HEK293 (cell line): ENCODE measurements around the gene NAT10.
A peak's percentile ranks its signal among the peaks of the same experiment; 100 is the strongest.

Experiments used
- BCL11B ChIP-seq: fragments of 450-650 bp; formaldehyde crosslinking; IDR thresholded peaks from 2 replicates; pipeline ENCODE4 v1.5.1; 2016; ENCODE audit warnings: low read depth, missing biosample characterization, missing genetic modification characterization
- EGR2 ChIP-seq: fragments of 450-650 bp; formaldehyde crosslinking; IDR thresholded peaks from 2 replicates; pipeline ENCODE4 v1.5.1; 2016; ENCODE audit warnings: low read depth, missing biosample characterization, missing genetic modification characterization
- SETDB1 ChIP-seq: IDR thresholded peaks from one replicate; pipeline ENCODE4 v1.6.1; 2017; ENCODE audit warnings: mild to moderate bottlenecking, low read length, moderate library complexity, mixed read lengths; ENCODE audit not compliant: insufficient read length
- ZBTB48 ChIP-seq: fragments of 450-650 bp; formaldehyde crosslinking; IDR thresholded peaks from 2 replicates; pipeline ENCODE4 v1.5.1; 2016; ENCODE audit warnings: missing biosample characterization, missing genetic modification characterization
- ZNF121 ChIP-seq: fragments of 450-650 bp; formaldehyde crosslinking; IDR thresholded peaks from 2 replicates; pipeline ENCODE4 v1.5.1; 2016; ENCODE audit warnings: missing biosample characterization, missing genetic modification characterization
- ZNF274 ChIP-seq, 2 experiments: fragments of 200-500 bp in 1 of 2; fragments of 450-650 bp in 1 of 2; sonication (Bioruptor generic) in 1 of 2; formaldehyde crosslinking in 1 of 2; IDR thresholded peaks; 2 replicates each; pipeline versions ENCODE4 v1.5.1 to v1.6.1; 2014 to 2016; ENCODE audit warnings: borderline replicate concordance in 1 of 2, inconsistent platforms in 1 of 2, low read length in 1 of 2, missing biosample characterization in 1 of 2, missing genetic modification characterization in 1 of 2
- ZNF416 ChIP-seq: fragments of 450-650 bp; formaldehyde crosslinking; IDR thresholded peaks from 2 replicates; pipeline ENCODE4 v1.5.1; 2016; ENCODE audit warnings: missing biosample characterization, missing genetic modification characterization
- ZNF837 ChIP-seq: fragments of 450-650 bp; formaldehyde crosslinking; IDR thresholded peaks from 2 replicates; pipeline ENCODE4 v1.5.1; 2016; ENCODE audit warnings: missing biosample characterization, missing genetic modification characterization
- ZSCAN30 ChIP-seq: fragments of 450-650 bp; IDR thresholded peaks from 2 replicates; pipeline ENCODE4 v1.5.1; 2018; ENCODE audit warnings: missing biosample characterization, mild to moderate bottlenecking, missing genetic modification characterization, moderate library complexity
- TF ChIP-seq, protein P1 (sequence below): fragments of 450-650 bp; formaldehyde crosslinking; IDR thresholded peaks from 2 replicates; pipeline ENCODE4 v1.5.1; 2016; ENCODE audit warnings: missing biosample characterization, missing genetic modification characterization
- TF ChIP-seq, protein P2 (sequence below): fragments of 450-650 bp; formaldehyde crosslinking; IDR thresholded peaks from 2 replicates; pipeline ENCODE4 v1.5.1; 2016; ENCODE audit warnings: missing biosample characterization, missing genetic modification characterization, low read depth
- TF ChIP-seq, protein P3 (sequence below): fragments of 450-650 bp; formaldehyde crosslinking; IDR thresholded peaks from 2 replicates; pipeline ENCODE4 v1.5.1; 2016; ENCODE audit warnings: missing biosample characterization, missing genetic modification characterization
- TF ChIP-seq, protein P4 (sequence below): fragments of 450-650 bp; IDR thresholded peaks from 2 replicates; pipeline ENCODE4 v1.5.1; 2018; ENCODE audit warnings: missing biosample characterization, missing genetic modification characterization

DNA sequence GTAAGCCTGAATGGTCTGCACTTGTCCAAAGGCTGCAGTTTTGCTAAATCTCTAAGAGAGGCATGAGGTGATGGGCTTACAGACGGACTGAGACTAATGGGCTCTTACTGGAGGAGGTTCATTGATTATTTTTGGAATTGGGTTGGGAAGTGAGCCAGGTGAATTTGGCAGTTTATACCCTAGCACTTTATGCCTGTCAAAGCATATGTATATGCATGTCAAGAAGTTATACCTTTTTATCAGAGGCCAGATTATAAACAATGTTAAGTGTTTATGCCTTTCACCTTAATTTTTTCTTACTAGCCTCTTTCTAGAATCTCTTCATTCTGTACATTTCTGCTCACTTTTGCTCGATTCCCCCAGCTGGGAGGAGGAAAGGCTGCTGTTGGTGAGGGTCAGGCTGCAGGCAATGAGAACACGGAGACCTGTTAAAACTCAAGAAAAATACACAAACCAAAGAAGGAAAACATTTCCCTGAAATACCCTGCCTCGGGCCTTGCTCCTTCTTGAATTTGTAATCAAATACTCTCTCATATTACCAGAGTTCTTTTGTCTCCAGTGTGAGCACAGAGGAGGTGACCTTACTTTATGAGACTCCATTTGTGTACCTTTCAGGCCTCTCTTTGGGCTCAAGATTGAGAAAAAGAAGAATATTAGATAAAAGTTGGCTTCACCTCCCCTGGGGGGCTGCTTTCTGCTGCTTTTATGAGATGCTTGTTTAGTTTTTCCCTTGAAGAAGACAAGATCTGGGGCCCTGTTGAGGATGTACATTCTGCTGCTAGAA is 19.6 kb downstream of the NAT10 start:
- TF ChIP-seq ZSCAN30: peak; percentile 62; the same call in 1 of the 2 replicates
- no peak for TF ChIP-seq BCL11B (tag by site-specific recombination)
- no peak for TF ChIP-seq ZNF837
- TF ChIP-seq, protein P1, sequence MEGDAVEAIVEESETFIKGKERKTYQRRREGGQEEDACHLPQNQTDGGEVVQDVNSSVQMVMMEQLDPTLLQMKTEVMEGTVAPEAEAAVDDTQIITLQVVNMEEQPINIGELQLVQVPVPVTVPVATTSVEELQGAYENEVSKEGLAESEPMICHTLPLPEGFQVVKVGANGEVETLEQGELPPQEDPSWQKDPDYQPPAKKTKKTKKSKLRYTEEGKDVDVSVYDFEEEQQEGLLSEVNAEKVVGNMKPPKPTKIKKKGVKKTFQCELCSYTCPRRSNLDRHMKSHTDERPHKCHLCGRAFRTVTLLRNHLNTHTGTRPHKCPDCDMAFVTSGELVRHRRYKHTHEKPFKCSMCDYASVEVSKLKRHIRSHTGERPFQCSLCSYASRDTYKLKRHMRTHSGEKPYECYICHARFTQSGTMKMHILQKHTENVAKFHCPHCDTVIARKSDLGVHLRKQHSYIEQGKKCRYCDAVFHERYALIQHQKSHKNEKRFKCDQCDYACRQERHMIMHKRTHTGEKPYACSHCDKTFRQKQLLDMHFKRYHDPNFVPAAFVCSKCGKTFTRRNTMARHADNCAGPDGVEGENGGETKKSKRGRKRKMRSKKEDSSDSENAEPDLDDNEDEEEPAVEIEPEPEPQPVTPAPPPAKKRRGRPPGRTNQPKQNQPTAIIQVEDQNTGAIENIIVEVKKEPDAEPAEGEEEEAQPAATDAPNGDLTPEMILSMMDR (tag by site-specific recombination): no peak
- TF ChIP-seq, protein P2, sequence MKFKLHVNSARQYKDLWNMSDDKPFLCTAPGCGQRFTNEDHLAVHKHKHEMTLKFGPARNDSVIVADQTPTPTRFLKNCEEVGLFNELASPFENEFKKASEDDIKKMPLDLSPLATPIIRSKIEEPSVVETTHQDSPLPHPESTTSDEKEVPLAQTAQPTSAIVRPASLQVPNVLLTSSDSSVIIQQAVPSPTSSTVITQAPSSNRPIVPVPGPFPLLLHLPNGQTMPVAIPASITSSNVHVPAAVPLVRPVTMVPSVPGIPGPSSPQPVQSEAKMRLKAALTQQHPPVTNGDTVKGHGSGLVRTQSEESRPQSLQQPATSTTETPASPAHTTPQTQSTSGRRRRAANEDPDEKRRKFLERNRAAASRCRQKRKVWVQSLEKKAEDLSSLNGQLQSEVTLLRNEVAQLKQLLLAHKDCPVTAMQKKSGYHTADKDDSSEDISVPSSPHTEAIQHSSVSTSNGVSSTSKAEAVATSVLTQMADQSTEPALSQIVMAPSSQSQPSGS: no peak
- TF ChIP-seq, protein P3, sequence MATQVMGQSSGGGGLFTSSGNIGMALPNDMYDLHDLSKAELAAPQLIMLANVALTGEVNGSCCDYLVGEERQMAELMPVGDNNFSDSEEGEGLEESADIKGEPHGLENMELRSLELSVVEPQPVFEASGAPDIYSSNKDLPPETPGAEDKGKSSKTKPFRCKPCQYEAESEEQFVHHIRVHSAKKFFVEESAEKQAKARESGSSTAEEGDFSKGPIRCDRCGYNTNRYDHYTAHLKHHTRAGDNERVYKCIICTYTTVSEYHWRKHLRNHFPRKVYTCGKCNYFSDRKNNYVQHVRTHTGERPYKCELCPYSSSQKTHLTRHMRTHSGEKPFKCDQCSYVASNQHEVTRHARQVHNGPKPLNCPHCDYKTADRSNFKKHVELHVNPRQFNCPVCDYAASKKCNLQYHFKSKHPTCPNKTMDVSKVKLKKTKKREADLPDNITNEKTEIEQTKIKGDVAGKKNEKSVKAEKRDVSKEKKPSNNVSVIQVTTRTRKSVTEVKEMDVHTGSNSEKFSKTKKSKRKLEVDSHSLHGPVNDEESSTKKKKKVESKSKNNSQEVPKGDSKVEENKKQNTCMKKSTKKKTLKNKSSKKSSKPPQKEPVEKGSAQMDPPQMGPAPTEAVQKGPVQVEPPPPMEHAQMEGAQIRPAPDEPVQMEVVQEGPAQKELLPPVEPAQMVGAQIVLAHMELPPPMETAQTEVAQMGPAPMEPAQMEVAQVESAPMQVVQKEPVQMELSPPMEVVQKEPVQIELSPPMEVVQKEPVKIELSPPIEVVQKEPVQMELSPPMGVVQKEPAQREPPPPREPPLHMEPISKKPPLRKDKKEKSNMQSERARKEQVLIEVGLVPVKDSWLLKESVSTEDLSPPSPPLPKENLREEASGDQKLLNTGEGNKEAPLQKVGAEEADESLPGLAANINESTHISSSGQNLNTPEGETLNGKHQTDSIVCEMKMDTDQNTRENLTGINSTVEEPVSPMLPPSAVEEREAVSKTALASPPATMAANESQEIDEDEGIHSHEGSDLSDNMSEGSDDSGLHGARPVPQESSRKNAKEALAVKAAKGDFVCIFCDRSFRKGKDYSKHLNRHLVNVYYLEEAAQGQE (tag by site-specific recombination): no peak
- TF ChIP-seq, protein P4, sequence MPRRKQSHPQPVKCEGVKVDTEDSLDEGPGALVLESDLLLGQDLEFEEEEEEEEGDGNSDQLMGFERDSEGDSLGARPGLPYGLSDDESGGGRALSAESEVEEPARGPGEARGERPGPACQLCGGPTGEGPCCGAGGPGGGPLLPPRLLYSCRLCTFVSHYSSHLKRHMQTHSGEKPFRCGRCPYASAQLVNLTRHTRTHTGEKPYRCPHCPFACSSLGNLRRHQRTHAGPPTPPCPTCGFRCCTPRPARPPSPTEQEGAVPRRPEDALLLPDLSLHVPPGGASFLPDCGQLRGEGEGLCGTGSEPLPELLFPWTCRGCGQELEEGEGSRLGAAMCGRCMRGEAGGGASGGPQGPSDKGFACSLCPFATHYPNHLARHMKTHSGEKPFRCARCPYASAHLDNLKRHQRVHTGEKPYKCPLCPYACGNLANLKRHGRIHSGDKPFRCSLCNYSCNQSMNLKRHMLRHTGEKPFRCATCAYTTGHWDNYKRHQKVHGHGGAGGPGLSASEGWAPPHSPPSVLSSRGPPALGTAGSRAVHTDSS (tag by site-specific recombination): no peak
- TF ChIP-seq ZNF121: no peak
- no peak for TF ChIP-seq ZBTB48
- no peak for TF ChIP-seq ZNF416 (tag by site-specific recombination)
- no peak for TF ChIP-seq ZNF274 (IDR thresholded peaks at IDR 0.05; ENCODE audit: low read length)
- no peak for TF ChIP-seq ZNF274 (tag by site-specific recombination; IDR thresholded peaks at IDR 0.05; ENCODE audit: borderline replicate concordance)
- TF ChIP-seq EGR2: no peak
- no peak for TF ChIP-seq SETDB1
